Measurements from ENCODE around the gene SIRT2. TPM values are rescaled to one million over a fixed set of nuclear protein-coding genes. Genes with fewer than 3 reads are reported as not detected.

SIRT2 gene
- total and polyA plus RNA-seq, 2 of the 13 experiments (the other 11 are each of a cell fraction or from before 2014, with no cell fraction given) = 22.3 to 26.1 TPM

DNA sequence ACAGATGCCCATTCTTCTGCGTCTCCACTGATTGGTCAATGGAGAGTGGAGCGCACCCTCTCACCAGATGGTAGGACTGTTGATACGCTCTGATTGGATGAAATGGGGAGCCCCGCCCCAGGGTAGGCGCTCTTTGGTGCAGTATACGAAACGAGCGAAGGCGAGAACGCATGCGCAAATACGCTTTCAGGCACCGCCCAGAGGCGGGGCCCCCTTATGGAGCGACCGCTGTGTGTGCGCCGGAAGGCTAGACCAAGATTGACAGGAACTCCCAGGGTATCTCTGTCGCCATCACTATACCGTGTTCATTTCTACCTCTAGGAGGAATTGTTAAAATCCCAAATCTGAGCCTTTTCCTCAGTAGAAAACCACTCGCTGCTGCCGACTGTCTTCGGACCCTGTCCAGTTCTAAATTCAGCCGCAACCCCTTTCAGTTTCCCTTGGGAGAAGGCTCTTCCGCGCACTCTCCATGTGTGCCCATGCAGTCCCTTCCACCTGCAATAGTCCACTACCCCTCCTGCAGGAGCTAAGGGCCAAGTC, 48.9 kb downstream of the SIRT2 start (continued):
- TF ChIP-seq, protein P1, sequence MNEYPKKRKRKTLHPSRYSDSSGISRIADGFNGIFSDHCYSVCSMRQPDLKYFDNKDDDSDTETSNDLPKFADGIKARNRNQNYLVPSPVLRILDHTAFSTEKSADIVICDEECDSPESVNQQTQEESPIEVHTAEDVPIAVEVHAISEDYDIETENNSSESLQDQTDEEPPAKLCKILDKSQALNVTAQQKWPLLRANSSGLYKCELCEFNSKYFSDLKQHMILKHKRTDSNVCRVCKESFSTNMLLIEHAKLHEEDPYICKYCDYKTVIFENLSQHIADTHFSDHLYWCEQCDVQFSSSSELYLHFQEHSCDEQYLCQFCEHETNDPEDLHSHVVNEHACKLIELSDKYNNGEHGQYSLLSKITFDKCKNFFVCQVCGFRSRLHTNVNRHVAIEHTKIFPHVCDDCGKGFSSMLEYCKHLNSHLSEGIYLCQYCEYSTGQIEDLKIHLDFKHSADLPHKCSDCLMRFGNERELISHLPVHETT (CRISPR knock-in tag; conservative IDR thresholded peaks at IDR 0.05) = 0 out of 2 replicates have a peak, but pooled peaks have one; percentile 45
- no peak for TF ChIP-seq CREB1 (IDR thresholded peaks at IDR 0.05)
- peak; percentile 90; the same call in 1 of the 2 replicates for TF ChIP-seq CREB1 (CRISPR knock-in tag; IDR thresholded peaks at IDR 0.05)
- no peak for TF ChIP-seq FOXJ3 (CRISPR knock-in tag; IDR thresholded peaks at IDR 0.05; ENCODE audit: borderline replicate concordance)
- peak; percentile 50 for TF ChIP-seq TAF1 (CRISPR knock-in tag; IDR thresholded peaks at IDR 0.05)

DNA sequence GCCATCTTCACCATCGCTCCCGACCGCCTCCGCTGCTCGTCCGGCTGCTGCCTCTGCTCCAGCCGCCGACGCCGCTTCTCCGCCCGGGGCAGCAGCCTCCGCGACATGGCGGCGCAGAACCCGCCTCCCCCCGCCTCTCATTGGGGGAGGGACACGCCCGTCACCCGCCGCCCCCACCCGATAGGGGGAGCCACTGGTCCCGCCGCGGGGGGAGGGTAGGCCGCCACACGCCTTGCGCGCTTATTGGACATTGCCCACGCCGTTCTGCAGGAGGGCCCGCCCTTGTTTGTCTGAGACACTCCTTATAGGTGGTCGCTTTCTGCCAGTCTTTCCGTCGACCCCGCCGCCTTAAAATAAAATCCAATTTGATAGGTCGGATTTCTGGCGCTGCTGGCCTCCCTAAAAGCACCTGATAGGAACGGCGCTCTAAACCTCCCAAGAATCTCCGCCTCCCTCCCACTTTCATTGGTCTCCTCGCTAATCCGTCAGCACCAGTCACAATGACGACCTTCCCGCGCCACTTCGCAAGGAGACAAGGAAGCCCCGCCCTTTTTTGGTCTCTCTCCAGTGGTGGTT, 49.5 kb downstream of the SIRT2 start, which contains the start of gene HNRNPL:
TSS of gene HNRNPL (minus strand) at position 127 of the 576 bp plus-strand sequence. CDS start at position 107, 20 bp downstream.
- peaks cover 19 to 29% of the 10 kb centered on the region in 2 experiments for H3K36me3 ChIP-seq (replicated peaks in 1 of 2; ENCODE audit: control insufficient read depth in 1 of 2, insufficient read depth in 2 of 2, low read length in 2 of 2)
- no peaks in the 10 kb centered on the region; a peak in 1 of 5 replicates for H3K27me3 ChIP-seq (ENCODE audit: control insufficient read depth in 1 of 2, insufficient read depth in 2 of 2, low read length in 2 of 2)
- H2AFZ ChIP-seq (ENCODE audit: low read length) = no peak within 1 kb of the TSS
- DNase-seq (ENCODE audit: low spot score) (peak; percentile 100), ATAC-seq (peak; percentile 75), FAIRE-seq (no peak)
- ChIA-PET CTCF (ENCODE audit: low intra/inter-chr PET ratio, low total read pairs) (no interaction called here), POLR2A (interaction anchor here (0.7 to 9.1 kb wide), 18 partner anchors 8 to 231 kb away, joined by 3 to 148 read pairs (median 6); partner anchors contain the start of genes ACTN4, ECH1, EIF3K and NFKBIB)
- 0% methylated on average over 26 of the region's 50 CpGs for WGBS (ENCODE audit: low lambda C conversion rate)
- intact Hi-C loops (cut with micrococcal nuclease; ENCODE audit: unreplicated experiment) = loop anchor here (2.0 kb wide), 2 partner anchors 19 to 49 kb away; partner anchors contain the start of genes ECH1, NFKBIB and SIRT2
- BruUV-seq (replicated peaks) = no TSS peak
- H3K9ac ChIP-seq (ENCODE audit: insufficient read depth, low read depth, low read length) = peak within 1 kb of the TSS; percentile 92
- no peaks in the 10 kb centered on the region for H3K9me3 ChIP-seq (ENCODE audit: low read length)
- H3K4me1 ChIP-seq (ENCODE audit: insufficient read depth, low read length) = peaks cover 64% of the 10 kb centered on the region
- H3K27ac ChIP-seq (ENCODE audit: extremely low read length, insufficient read depth, low read length) = peak within 1 kb of the TSS; percentile 96
- peak within 1 kb of the TSS; percentile 67 to 87 (median 72) for H3K4me3 ChIP-seq (replicated peaks in 1 of 3; ENCODE audit: insufficient read depth in 1 of 3, low read depth in 2 of 3, low read length in 3 of 3)
- H4K20me1 ChIP-seq (ENCODE audit: insufficient read depth, low read length) = peaks cover 36% of the 10 kb centered on the region
- in situ Hi-C loops (cut with HindIII; ENCODE audit: extremely low pct_ligation_motif_present, low pct_unique_long_range_greater_than_20kb) = no loop called here
- H3K79me2 ChIP-seq (ENCODE audit: insufficient read depth, low read length) = peaks cover 48% of the 10 kb centered on the region
- peak within 1 kb of the TSS; percentile 95 for H3K4me2 ChIP-seq (ENCODE audit: low read depth, low read length)
- TF ChIP-seq, protein P2, sequence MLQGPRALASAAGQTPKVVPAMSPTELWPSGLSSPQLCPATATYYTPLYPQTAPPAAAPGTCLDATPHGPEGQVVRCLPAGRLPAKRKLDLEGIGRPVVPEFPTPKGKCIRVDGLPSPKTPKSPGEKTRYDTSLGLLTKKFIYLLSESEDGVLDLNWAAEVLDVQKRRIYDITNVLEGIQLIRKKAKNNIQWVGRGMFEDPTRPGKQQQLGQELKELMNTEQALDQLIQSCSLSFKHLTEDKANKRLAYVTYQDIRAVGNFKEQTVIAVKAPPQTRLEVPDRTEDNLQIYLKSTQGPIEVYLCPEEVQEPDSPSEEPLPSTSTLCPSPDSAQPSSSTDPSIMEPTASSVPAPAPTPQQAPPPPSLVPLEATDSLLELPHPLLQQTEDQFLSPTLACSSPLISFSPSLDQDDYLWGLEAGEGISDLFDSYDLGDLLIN (CRISPR knock-in tag; IDR thresholded peaks at IDR 0.05; ENCODE audit: borderline replicate concordance) = peak; percentile 19; the same call in 1 of the 2 replicates
- TF ChIP-seq, protein P3, sequence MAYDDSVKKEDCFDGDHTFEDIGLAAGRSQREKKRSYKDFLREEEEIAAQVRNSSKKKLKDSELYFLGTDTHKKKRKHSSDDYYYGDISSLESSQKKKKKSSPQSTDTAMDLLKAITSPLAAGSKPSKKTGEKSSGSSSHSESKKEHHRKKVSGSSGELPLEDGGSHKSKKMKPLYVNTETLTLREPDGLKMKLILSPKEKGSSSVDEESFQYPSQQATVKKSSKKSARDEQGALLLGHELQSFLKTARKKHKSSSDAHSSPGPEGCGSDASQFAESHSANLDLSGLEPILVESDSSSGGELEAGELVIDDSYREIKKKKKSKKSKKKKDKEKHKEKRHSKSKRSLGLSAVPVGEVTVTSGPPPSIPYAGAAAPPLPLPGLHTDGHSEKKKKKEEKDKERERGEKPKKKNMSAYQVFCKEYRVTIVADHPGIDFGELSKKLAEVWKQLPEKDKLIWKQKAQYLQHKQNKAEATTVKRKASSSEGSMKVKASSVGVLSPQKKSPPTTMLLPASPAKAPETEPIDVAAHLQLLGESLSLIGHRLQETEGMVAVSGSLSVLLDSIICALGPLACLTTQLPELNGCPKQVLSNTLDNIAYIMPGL (CRISPR knock-in tag; IDR thresholded peaks at IDR 0.05; ENCODE audit: borderline replicate concordance in 1 of 2, low read depth in 1 of 2) = 0 out of 4 replicates have a peak, but pooled peaks of 1 of the 2 experiments have one; percentile 8
- TF ChIP-seq FOSL2 (CRISPR knock-in tag; IDR thresholded peaks at IDR 0.05) (0 out of 2 replicates have a peak, but pooled peaks have one; percentile 11), GABPA (IDR thresholded peaks at IDR 0.05; ENCODE audit: low read depth, low read length) (peak; percentile 58), GABPA (CRISPR knock-in tag; IDR thresholded peaks at IDR 0.05; ENCODE audit: low read depth) (peak; percentile 82)
- TF ChIP-seq, protein P4, sequence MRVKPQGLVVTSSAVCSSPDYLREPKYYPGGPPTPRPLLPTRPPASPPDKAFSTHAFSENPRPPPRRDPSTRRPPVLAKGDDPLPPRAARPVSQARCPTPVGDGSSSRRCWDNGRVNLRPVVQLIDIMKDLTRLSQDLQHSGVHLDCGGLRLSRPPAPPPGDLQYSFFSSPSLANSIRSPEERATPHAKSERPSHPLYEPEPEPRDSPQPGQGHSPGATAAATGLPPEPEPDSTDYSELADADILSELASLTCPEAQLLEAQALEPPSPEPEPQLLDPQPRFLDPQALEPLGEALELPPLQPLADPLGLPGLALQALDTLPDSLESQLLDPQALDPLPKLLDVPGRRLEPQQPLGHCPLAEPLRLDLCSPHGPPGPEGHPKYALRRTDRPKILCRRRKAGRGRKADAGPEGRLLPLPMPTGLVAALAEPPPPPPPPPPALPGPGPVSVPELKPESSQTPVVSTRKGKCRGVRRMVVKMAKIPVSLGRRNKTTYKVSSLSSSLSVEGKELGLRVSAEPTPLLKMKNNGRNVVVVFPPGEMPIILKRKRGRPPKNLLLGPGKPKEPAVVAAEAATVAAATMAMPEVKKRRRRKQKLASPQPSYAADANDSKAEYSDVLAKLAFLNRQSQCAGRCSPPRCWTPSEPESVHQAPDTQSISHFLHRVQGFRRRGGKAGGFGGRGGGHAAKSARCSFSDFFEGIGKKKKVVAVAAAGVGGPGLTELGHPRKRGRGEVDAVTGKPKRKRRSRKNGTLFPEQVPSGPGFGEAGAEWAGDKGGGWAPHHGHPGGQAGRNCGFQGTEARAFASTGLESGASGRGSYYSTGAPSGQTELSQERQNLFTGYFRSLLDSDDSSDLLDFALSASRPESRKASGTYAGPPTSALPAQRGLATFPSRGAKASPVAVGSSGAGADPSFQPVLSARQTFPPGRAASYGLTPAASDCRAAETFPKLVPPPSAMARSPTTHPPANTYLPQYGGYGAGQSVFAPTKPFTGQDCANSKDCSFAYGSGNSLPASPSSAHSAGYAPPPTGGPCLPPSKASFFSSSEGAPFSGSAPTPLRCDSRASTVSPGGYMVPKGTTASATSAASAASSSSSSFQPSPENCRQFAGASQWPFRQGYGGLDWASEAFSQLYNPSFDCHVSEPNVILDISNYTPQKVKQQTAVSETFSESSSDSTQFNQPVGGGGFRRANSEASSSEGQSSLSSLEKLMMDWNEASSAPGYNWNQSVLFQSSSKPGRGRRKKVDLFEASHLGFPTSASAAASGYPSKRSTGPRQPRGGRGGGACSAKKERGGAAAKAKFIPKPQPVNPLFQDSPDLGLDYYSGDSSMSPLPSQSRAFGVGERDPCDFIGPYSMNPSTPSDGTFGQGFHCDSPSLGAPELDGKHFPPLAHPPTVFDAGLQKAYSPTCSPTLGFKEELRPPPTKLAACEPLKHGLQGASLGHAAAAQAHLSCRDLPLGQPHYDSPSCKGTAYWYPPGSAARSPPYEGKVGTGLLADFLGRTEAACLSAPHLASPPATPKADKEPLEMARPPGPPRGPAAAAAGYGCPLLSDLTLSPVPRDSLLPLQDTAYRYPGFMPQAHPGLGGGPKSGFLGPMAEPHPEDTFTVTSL (CRISPR knock-in tag; IDR thresholded peaks at IDR 0.05; ENCODE audit: borderline replicate concordance) = 0 out of 2 replicates have a peak, but pooled peaks have one; percentile 38

Measured in HepG2 (cell line).